Mesothelial cell of epicardium (in vitro differentiated cells): Measurements from ENCODE around the gene SRC. TPM values are rescaled to one million over a fixed set of nuclear protein-coding genes. Genes with fewer than 3 reads are reported as not detected.

Source experiments
- DNase-seq, 2 experiments: peaks; one replicate each; pipeline ENCODE4 v3.0.0; 2021; ENCODE audit warnings: low spot score in 2 of 2; ENCODE audit not compliant: unreplicated experiment in 2 of 2
- H3K27ac Mint-ChIP-seq: 2 replicates; pipeline ENCODE4 v1.8.0; 2021; ENCODE audit warnings: mixed read lengths
- H3K27me3 Mint-ChIP-seq: 2 replicates; pipeline ENCODE4 v1.8.0; 2021; ENCODE audit warnings: low read depth, mixed read lengths
- H3K36me3 Mint-ChIP-seq: 2 replicates; pipeline ENCODE4 v1.8.0; 2021; ENCODE audit warnings: mixed read lengths
- H3K4me1 Mint-ChIP-seq: 2 replicates; pipeline ENCODE4 v1.8.0; 2021; ENCODE audit warnings: mixed read lengths
- H3K4me3 Mint-ChIP-seq: 2 replicates; pipeline ENCODE4 v1.8.0; 2021; ENCODE audit warnings: mild to moderate bottlenecking, moderate library complexity, mixed read lengths
- H3K9me3 Mint-ChIP-seq: 2 replicates; pipeline ENCODE4 v1.8.0; 2021; ENCODE audit warnings: mixed read lengths
- total RNA-seq: library from RNA; stranded (reverse); gene quantifications from 3 replicates; pipeline ENCODE4 v1.2.1, GENCODE V29; 2021
- TF ChIP-seq, protein P1 (sequence below): fragments of 200-600 bp; sonication (generic); IDR thresholded peaks from one replicate; pipeline ENCODE4 v1.5.0; 2021; ENCODE audit warnings: antibody characterized with exemption; ENCODE audit not compliant: unreplicated experiment

The SRC gene
- total RNA-seq, 1 donor from 2014 or later: 85.2 TPM

DNA sequence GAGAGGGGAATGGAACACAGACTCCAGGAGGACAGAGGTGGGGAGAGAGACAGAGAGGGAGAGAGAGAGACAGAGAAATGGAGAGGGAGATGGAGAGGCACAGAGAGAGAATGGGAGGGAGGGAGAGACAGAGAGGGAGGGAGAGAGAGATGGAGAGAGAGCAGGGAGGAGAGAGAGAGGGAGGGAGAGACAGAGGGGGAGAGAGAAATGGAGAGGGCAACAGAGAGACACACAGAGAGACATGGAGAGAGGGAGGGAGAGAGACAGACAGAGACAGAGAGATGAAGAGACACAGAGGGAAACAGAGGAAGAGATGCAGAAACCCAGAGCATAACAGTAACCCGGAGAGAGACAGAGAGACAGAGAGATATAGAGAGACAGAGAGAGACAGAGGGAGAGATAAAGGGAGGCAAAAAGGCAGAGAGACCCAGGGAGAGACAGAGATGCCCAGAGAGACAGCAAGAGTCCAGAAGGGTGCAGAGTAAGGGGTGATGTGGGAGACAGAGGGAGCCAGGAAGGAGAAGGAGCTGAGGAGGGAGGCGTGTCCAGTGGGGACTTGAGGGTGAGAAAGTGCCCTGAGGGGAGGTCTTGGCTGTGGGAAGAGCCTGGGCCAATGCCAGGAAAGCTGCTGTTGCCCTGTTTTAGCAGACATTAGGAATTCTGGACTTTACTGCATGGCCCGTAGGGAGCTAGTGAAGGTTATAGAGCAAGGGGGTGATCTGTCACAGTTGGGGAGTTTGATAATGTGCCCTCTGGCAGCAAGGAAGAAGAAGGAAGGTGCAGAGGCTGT is 78.3 kb downstream of the SRC start:
- Mint-ChIP-seq H3K27me3 (peaks cover 35% of the 10 kb centered on the region), H3K27ac (no peak overlapping the region)
- TF ChIP-seq, protein P1, sequence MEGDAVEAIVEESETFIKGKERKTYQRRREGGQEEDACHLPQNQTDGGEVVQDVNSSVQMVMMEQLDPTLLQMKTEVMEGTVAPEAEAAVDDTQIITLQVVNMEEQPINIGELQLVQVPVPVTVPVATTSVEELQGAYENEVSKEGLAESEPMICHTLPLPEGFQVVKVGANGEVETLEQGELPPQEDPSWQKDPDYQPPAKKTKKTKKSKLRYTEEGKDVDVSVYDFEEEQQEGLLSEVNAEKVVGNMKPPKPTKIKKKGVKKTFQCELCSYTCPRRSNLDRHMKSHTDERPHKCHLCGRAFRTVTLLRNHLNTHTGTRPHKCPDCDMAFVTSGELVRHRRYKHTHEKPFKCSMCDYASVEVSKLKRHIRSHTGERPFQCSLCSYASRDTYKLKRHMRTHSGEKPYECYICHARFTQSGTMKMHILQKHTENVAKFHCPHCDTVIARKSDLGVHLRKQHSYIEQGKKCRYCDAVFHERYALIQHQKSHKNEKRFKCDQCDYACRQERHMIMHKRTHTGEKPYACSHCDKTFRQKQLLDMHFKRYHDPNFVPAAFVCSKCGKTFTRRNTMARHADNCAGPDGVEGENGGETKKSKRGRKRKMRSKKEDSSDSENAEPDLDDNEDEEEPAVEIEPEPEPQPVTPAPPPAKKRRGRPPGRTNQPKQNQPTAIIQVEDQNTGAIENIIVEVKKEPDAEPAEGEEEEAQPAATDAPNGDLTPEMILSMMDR: no peak

DNA sequence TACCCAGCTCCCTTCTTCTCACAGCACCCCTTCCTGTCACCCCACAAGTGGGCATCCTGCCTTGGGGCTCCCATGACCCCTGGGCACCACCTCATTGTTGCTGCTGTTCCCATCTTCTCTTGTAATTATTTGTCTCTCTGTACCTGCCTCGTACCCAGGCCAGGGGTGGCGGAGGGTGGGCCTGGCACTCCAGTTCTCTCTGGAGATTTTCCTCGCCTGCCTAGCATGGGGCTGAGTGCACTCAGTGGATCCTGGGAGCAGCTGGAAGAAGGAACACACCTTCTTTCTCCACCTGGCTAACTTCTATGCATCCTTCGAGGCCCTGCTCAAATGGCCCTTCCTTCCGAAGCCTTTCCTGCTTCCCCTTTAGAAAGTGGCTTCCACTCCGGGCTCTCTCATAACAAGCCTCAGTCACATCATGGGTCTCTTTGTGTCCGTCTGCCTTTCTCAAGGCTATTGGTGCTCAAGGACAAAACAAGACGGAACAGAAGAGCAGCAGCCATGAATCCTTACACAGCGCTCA is 79.2 kb downstream of the SRC start:
- peaks cover 32% of the 10 kb centered on the region for H3K27me3 Mint-ChIP-seq
- TF ChIP-seq, protein P1: no peak
- H3K4me1 Mint-ChIP-seq: peaks cover 16% of the 10 kb centered on the region
- DNase-seq: no peak
- H3K36me3 Mint-ChIP-seq: no peaks in the 10 kb centered on the region
- no peaks in the 10 kb centered on the region for H3K9me3 Mint-ChIP-seq
- no peak overlapping the region for H3K27ac Mint-ChIP-seq
- H3K4me3 Mint-ChIP-seq: no peak overlapping the region

More for the DNA sequence above, 78.3 kb downstream of the SRC start:
- Mint-ChIP-seq H3K4me3 (no peak overlapping the region), H3K36me3 (no peaks in the 10 kb centered on the region), H3K9me3 (no peaks in the 10 kb centered on the region), H3K4me1 (peaks cover 16% of the 10 kb centered on the region)
- DNase-seq: no peak

DNA sequence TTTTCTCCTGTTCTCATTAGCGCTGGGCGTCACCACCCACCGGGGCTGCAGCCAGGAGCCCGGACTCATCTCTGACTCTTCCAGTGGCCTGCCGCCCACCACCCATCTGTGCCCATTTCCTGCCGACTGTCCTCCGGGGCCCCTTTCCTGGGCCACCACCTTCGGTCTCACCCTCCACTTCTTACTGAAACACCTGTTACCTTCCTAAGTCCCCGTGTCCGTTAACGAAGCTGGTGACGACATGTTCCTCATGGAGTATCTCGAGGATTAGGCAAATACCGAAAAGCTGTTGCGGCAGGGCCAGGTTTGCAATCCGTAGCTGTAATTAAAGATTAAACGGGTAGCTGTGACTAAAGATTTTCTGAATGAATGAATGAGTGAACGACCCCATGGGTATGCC is 80.2 kb downstream of the SRC start:
- Mint-ChIP-seq H3K27me3 (peaks cover 28% of the 10 kb centered on the region), H3K36me3 (no peaks in the 10 kb centered on the region), H3K4me3 (no peak overlapping the region), H3K9me3 (no peaks in the 10 kb centered on the region), H3K27ac (no peak overlapping the region), H3K4me1 (peaks cover 11% of the 10 kb centered on the region)
- TF ChIP-seq, protein P1: no peak
- no peak for DNase-seq

DNA sequence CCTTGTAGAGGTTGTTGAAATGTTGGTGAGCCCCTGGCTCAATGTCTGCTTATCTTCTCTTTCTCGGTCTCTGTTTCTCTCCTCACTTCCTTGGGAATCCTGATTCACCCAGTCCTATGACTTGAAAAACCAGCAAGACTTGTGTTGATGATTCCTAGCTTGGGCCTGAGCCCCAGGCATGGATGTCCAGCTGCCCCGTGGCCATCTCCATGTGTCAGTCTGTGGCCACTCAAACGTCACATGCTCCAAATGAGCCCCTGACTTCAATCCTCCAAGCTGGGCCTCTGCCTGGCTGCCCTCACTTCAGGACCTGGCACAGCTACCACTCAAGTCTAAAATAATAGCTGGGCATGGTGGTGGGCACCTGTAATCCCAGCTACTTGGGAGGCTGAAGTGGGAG is 81.0 kb downstream of the SRC start:
- peaks cover 22% of the 10 kb centered on the region for H3K27me3 Mint-ChIP-seq
- peaks cover 5% of the 10 kb centered on the region for H3K4me1 Mint-ChIP-seq
- no peak overlapping the region for H3K27ac Mint-ChIP-seq
- H3K4me3 Mint-ChIP-seq: no peak overlapping the region
- DNase-seq: no peak
- TF ChIP-seq, protein P1: no peak
- no peaks in the 10 kb centered on the region for H3K36me3 Mint-ChIP-seq
- no peaks in the 10 kb centered on the region for H3K9me3 Mint-ChIP-seq

DNA sequence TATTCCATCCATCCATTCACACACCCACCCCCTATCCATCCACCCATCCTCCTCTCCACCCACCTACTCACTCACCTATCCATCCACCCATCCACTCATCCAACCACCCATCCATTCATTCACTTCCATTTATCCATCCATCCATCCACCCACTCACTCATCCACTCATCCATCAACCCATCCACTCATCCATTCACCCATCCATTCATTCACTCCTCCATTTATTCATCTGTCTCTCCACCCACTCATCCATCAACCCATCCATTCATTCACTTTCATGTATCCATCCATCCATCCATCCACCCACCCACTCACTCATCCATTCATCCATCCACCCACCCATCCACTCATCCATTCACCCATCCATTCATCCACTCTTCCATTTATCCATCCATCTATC is 84.1 kb downstream of the SRC start:
- Mint-ChIP-seq H3K27ac (no peak overlapping the region), H3K4me1 (no peaks in the 10 kb centered on the region), H3K9me3 (no peaks in the 10 kb centered on the region), H3K27me3 (peaks cover 5% of the 10 kb centered on the region), H3K4me3 (no peak overlapping the region), H3K36me3 (no peaks in the 10 kb centered on the region)
- TF ChIP-seq, protein P1: no peak
- no peak for DNase-seq
